Esophagus muscularis mucosa (tissue), 4 donors: Measurements from ENCODE around the gene ANAPC15.

ENCODE experiments used
- EP300 ChIP-seq: sonication (generic); formaldehyde crosslinking; IDR thresholded peaks from one replicate; pipeline ENCODE4 v1.6.1; 2017; ENCODE audit warnings: antibody characterized with exemption
- POLR2A ChIP-seq: fragments of 450-650 bp; IDR thresholded peaks from one replicate; pipeline ENCODE4 v1.6.1; 2017; ENCODE audit warnings: antibody characterized with exemption, moderate library complexity, mild to moderate bottlenecking, low read depth
- POLR2AphosphoS5 ChIP-seq, 2 donors: sonication (generic); formaldehyde crosslinking; IDR thresholded peaks; one replicate each; pipeline ENCODE4 v1.6.1; 2017; ENCODE audit warnings: antibody characterized with exemption in 2 of 2
- TF ChIP-seq, protein P1 (sequence below), 3 experiments: fragments of 200-600 bp in 2 of 3; fragments of 450-650 bp in 1 of 3; sonication (generic) in 2 of 3; IDR thresholded peaks; one replicate each; pipeline ENCODE4 v1.5.1; 2017 to 2019; ENCODE audit warnings: antibody characterized with exemption in 3 of 3, mild to moderate bottlenecking in 2 of 3, moderate library complexity in 1 of 3

DNA sequence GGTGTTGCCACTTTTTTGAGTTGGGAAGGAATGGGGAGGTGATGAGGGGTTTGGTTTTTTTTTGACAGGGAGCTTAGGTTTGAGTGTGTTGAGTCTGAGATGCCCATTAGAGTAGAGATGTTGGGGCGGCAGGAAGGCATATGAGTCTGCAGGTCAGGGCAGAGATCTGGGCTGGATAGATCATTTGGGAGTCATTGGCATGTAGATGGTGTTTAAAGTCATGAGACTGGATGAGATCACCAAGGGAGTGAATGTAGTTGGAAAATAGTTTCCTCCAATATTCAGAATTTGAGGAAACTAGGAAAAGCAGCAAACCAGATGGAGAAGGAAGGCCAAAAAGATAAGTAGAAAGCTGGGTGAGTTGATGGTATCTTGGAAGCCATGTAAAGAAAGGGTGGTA, 2.1 kb upstream of the ANAPC15 start:
- TF ChIP-seq POLR2A = no peak
- TF ChIP-seq POLR2AphosphoS5 (IDR thresholded peaks at IDR 0.05) = no peak
- TF ChIP-seq, protein P1, sequence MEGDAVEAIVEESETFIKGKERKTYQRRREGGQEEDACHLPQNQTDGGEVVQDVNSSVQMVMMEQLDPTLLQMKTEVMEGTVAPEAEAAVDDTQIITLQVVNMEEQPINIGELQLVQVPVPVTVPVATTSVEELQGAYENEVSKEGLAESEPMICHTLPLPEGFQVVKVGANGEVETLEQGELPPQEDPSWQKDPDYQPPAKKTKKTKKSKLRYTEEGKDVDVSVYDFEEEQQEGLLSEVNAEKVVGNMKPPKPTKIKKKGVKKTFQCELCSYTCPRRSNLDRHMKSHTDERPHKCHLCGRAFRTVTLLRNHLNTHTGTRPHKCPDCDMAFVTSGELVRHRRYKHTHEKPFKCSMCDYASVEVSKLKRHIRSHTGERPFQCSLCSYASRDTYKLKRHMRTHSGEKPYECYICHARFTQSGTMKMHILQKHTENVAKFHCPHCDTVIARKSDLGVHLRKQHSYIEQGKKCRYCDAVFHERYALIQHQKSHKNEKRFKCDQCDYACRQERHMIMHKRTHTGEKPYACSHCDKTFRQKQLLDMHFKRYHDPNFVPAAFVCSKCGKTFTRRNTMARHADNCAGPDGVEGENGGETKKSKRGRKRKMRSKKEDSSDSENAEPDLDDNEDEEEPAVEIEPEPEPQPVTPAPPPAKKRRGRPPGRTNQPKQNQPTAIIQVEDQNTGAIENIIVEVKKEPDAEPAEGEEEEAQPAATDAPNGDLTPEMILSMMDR (IDR thresholded peaks at IDR 0.05) = no peak
- TF ChIP-seq EP300 = no peak
